C4-2B (cell line): ENCODE results near the gene PI4K2A.

Source experiments
- H3K27ac ChIP-seq: fragments of 450-650 bp; 2 replicates; pipeline ENCODE4 v1.5.1; 2017
- ZFX ChIP-seq: fragments of 450-650 bp; IDR thresholded peaks from 2 replicates; pipeline ENCODE4 v1.6.1; 2017
- TF ChIP-seq, protein P1 (sequence below): fragments of 450-650 bp; conservative IDR thresholded peaks from 2 replicates; pipeline ENCODE4 v1.5.1; 2017; ENCODE audit warnings: mild to moderate bottlenecking

PI4K2A gene

DNA sequence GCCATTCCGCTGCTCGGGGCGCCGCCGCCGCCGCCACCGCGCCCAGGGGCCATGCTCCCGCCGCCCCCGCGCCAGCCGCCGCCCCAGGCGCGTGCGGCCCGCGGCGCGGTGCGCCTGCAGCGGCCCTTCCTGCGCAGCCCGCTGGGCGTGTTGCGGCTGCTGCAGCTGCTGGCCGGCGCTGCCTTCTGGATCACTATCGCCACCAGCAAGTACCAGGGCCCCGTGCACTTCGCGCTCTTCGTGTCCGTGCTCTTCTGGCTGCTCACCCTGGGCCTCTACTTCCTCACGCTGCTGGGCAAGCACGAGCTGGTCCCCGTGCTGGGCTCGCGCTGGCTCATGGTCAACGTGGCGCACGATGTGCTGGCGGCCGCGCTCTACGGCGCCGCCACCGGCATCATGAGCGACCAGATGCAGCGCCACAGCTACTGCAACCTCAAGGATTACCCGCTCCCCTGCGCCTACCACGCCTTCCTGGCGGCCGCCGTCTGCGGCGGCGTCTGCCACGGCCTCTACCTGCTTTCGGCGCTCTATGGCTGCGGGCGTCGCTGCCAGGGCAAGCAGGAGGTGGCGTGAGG is 73.4 kb downstream of the PI4K2A start:
- H3K27ac ChIP-seq: peak overlapping the region; percentile 78
- TF ChIP-seq ZFX: peak; percentile 86; the same call in 1 of the 2 replicates
- TF ChIP-seq, protein P1, sequence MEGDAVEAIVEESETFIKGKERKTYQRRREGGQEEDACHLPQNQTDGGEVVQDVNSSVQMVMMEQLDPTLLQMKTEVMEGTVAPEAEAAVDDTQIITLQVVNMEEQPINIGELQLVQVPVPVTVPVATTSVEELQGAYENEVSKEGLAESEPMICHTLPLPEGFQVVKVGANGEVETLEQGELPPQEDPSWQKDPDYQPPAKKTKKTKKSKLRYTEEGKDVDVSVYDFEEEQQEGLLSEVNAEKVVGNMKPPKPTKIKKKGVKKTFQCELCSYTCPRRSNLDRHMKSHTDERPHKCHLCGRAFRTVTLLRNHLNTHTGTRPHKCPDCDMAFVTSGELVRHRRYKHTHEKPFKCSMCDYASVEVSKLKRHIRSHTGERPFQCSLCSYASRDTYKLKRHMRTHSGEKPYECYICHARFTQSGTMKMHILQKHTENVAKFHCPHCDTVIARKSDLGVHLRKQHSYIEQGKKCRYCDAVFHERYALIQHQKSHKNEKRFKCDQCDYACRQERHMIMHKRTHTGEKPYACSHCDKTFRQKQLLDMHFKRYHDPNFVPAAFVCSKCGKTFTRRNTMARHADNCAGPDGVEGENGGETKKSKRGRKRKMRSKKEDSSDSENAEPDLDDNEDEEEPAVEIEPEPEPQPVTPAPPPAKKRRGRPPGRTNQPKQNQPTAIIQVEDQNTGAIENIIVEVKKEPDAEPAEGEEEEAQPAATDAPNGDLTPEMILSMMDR: no peak

DNA sequence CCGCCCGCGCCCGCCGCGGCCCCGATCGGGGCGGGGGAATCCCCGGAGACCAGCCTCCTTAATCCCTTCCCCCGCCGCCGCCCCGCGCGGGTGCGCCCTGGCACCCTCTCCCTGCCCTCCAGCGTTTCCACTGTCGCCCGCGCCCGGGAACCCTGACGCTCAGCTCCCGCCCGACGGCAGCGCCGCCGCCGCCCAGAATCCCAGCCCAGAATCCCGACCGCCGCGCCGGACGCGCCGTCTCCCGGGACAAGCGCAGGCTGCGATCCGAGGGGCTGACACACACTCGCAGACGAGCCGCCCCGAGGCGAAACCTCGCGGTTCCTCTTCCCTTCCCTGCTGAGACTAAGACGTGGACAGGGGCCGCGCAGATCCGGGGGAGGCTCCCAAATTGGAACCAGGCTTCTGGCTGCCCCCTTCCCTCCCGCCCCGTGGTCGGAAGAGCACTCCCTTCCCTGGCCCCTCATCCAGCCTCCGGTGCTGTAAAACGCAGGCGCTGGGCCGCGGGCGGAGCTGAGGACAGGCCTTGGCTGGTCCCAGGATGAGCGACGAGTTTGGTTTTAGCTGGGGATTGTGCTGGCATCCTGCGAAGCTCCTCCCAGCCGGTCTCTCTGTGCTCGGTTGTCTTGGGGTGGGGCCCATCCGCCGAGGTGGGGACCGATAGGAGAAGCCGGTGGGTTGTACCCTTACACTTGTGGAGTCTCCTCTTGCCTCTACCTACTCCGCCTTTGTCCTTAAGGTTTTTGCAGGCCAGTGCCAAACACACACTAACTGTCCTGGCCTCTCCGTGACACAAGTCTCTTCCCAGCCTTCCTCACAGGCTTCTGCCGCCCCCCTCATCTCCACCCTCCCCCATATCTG is 74.2 kb downstream of the PI4K2A start:
- TF ChIP-seq, protein P1: no peak
- TF ChIP-seq ZFX: no peak
- peak overlapping the region; percentile 78 for H3K27ac ChIP-seq

DNA sequence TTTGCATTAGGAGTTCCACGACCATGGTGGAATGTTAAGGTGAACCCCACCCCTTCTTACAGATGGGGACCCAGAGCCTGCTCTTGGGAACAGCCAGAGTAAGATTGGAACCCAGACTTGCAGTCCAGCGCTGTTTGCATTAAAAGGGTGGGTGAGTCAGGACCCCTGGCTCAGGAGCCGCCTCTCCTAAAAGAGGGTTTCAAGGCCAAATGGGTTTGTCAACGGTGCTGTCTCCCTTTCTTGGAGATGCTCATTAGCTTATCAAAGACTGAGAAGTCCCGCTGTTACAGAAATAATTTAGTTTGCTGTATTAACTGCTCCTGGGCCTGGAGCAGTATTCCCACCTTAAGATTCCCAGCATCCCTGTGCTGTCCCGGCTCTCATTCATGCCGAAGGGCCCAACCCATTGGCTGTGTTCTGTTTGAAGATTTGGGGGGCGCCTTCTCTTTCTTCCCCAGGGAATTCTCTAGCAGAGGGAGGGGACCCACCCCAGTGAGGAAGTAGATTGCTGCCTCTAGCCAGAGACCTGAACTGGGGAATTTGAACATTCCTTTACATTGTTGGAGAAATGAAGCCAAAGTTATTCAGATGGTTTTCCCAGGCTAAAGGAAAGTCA is 74.9 kb downstream of the PI4K2A start:
- TF ChIP-seq, protein P1: no peak
- TF ChIP-seq ZFX: no peak
- H3K27ac ChIP-seq: no peak overlapping the region; the same call in 1 of the 2 replicates

DNA sequence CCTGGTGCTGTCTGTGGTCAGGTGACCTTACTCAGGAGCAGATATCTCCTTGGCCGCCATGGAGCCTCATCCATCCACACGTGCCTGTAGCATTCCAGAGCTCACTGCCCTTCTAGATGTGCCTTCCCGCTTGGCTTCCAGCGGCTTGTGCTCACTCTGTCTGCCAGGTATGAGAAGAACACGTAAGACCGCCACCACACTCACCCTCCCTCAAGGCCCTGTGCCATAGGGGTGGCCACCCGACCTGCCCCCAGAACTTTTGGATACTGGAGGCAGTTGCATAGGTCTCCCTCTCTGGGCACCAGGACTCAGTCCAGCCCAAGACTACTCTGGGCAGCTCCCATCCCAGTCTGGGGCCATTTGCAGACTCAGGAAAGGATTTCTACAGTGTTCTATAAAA is 77.2 kb downstream of the PI4K2A start:
- TF ChIP-seq ZFX: no peak
- TF ChIP-seq, protein P1: no peak
- peak overlapping the region; percentile 54 for H3K27ac ChIP-seq

DNA sequence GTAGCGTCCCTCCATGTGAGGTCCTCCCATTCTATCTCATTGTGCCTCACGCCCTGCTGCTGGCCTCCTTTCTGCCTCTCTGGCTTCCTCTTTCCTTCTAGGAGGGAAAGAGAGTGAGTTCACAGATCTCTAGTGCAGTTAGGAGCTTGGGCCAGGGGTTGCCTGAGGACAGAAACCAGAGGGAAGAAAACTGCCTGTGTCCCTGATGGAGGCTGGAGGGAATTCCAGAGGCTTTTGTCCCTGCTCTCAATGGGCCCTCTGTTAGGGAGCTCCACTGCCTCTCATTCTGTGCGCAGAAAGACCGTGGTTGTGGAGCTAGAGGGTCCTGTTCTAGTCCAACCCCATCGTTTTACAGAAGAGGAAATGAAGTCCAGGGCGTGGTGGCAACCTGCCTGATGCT is 77.7 kb downstream of the PI4K2A start:
- TF ChIP-seq ZFX: no peak
- TF ChIP-seq, protein P1: no peak
- peak overlapping the region; percentile 54 for H3K27ac ChIP-seq

DNA sequence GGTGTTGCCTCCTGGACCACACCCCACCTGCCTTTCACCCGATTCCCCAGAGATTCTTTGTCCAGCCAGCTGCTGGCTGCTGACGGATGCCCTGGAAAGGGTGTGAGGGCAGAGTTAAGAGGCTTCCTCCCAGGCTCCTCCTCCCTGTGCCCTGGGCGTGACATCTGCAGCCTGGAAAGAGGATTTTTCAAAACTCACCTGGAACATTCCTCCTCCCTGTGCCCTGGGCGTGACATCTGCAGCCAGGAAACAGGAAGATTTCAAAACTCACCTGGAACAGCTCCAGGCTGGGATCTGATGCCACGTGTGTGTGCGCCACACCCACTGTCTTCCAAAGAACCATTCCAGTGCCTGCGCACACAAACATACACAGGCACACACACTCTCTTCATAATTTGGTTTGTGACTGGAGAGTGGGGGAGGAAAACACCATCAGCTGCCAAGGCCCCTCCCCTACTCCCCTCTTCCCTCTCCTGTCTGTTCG is 78.2 kb downstream of the PI4K2A start:
- H3K27ac ChIP-seq: peak overlapping the region; percentile 54
- TF ChIP-seq, protein P1: no peak
- TF ChIP-seq ZFX: no peak

DNA sequence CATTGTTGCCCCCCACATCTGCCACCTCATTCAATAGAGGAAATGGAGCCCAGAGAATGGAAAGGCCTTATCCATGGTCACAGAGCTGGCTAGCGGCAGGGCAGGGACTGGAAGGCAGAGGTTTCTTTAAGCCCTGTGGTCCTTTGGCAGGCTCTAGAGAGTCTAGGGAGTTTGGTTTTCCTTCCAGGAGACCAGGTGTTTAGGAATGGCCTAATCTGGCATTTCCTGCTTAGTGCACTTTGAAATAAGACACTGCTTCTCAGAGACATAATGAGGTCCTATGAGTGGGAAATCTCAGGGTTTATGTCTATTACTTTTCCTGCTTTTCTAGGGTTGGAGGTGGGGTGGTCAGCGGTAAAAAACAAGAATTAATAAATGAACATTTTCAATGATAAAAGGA is 79.1 kb downstream of the PI4K2A start:
- H3K27ac ChIP-seq: peak overlapping the region; percentile 54; the same call in 1 of the 2 replicates
- TF ChIP-seq, protein P1: no peak
- TF ChIP-seq ZFX: no peak
